ENCODE results near the gene CCDC18. TPM values are rescaled to one million over a fixed set of nuclear protein-coding genes. Genes with fewer than 3 reads are reported as not detected.

The CCDC18 gene
- polyA plus RNA-seq, 1 donor from 2014 or later = 5.7 TPM

GRCh38 chr1:93143136-93143535 lies 37.4 kb upstream of the CCDC18 start:
- Histone ChIP-seq H3K79me2 (replicated peaks; ENCODE audit: insufficient read depth, low read length) (peaks cover 3% of the 10 kb centered on the region), H3K9me3 (ENCODE audit: low read length) (no peaks in the 10 kb centered on the region), H3K36me3 (ENCODE audit: insufficient read depth, low read length) (no peaks in the 10 kb centered on the region), H3K4me3 (ENCODE audit: low read length) (no peak overlapping the region), H3K9me2 (ENCODE audit: insufficient read depth, low read length) (no peaks in the 10 kb centered on the region), H2AFZ (ENCODE audit: low read depth, low read length) (no peak overlapping the region), H4K20me1 (ENCODE audit: insufficient read depth) (no peaks in the 10 kb centered on the region), H3K27me3 (ENCODE audit: insufficient read depth, low read depth, low read length) (no peaks in the 10 kb centered on the region), H3K27ac (ENCODE audit: low read length) (no peak overlapping the region), H3F3A (ENCODE audit: insufficient read depth, low read length, poor library complexity, severe bottlenecking) (no peaks in the 10 kb centered on the region), H3K4me2 (ENCODE audit: low read length) (no peak overlapping the region), H3K9ac (ENCODE audit: low read length) (no peak overlapping the region)
- no peak for TF ChIP-seq RAD21 (conservative IDR thresholded peaks at IDR 0.05)
- TF ChIP-seq EZH2 (IDR thresholded peaks at IDR 0.05; ENCODE audit: borderline replicate concordance, insufficient read depth, low read length, poor library complexity, severe bottlenecking) = no peak
- no peak for TF ChIP-seq EP300 (conservative IDR thresholded peaks at IDR 0.05; ENCODE audit: poor library complexity, severe bottlenecking)
- no peak for TF ChIP-seq POLR2AphosphoS5 (IDR thresholded peaks at IDR 0.05)
- no peak for TF ChIP-seq SMC3 (conservative IDR thresholded peaks at IDR 0.05; ENCODE audit: poor library complexity)
- TF ChIP-seq TAF1 (IDR thresholded peaks at IDR 0.05; ENCODE audit: low read depth) = no peak
- TF ChIP-seq CTCF (IDR thresholded peaks at IDR 0.05; ENCODE audit: poor library complexity, severe bottlenecking) = no peak
- TF ChIP-seq REST (IDR thresholded peaks at IDR 0.05; ENCODE audit: borderline replicate concordance) = no peak
- TF ChIP-seq MXI1 (conservative IDR thresholded peaks at IDR 0.05; ENCODE audit: poor library complexity, severe bottlenecking) = no peak

- Histone ChIP-seq H3K79me2 (replicated peaks; ENCODE audit: insufficient read depth, low read length) (no peaks in the 10 kb centered on the region), H3K9me2 (ENCODE audit: insufficient read depth, low read length) (no peaks in the 10 kb centered on the region), H3K4me2 (ENCODE audit: low read length) (no peak overlapping the region), H3F3A (ENCODE audit: insufficient read depth, low read length, poor library complexity, severe bottlenecking) (no peaks in the 10 kb centered on the region), H3K9me3 (ENCODE audit: low read length) (no peaks in the 10 kb centered on the region), H3K27me3 (ENCODE audit: insufficient read depth, low read depth, low read length) (no peaks in the 10 kb centered on the region), H2AFZ (ENCODE audit: low read depth, low read length) (no peak overlapping the region), H3K36me3 (ENCODE audit: insufficient read depth, low read length) (no peaks in the 10 kb centered on the region), H3K27ac (ENCODE audit: low read length) (no peak overlapping the region), H3K9ac (ENCODE audit: low read length) (no peak overlapping the region), H3K4me3 (ENCODE audit: low read length) (no peak overlapping the region), H4K20me1 (ENCODE audit: insufficient read depth) (no peaks in the 10 kb centered on the region)
- TF ChIP-seq TAF1 (IDR thresholded peaks at IDR 0.05; ENCODE audit: low read depth) (no peak), SMC3 (conservative IDR thresholded peaks at IDR 0.05; ENCODE audit: poor library complexity) (no peak)
These were observed 36.8 kb upstream of the CCDC18 start for GRCh38 chr1:93143769-93144168.

GRCh38 chr1:93148001-93148400 lies 32.5 kb upstream of the CCDC18 start:
- Histone ChIP-seq H3K79me2 (replicated peaks; ENCODE audit: insufficient read depth, low read length) (no peaks in the 10 kb centered on the region), H2AFZ (ENCODE audit: low read depth, low read length) (no peak overlapping the region), H3K9ac (ENCODE audit: low read length) (no peak overlapping the region), H3K4me3 (ENCODE audit: low read length) (no peak overlapping the region), H3K36me3 (ENCODE audit: insufficient read depth, low read length) (no peaks in the 10 kb centered on the region), H3K4me2 (ENCODE audit: low read length) (no peak overlapping the region), H3K27ac (ENCODE audit: low read length) (no peak overlapping the region), H3F3A (ENCODE audit: insufficient read depth, low read length, poor library complexity, severe bottlenecking) (no peaks in the 10 kb centered on the region), H3K9me2 (ENCODE audit: insufficient read depth, low read length) (no peaks in the 10 kb centered on the region), H4K20me1 (ENCODE audit: insufficient read depth) (no peaks in the 10 kb centered on the region), H3K9me3 (ENCODE audit: low read length) (no peaks in the 10 kb centered on the region), H3K27me3 (ENCODE audit: insufficient read depth, low read depth, low read length) (no peaks in the 10 kb centered on the region)
- no peak for TF ChIP-seq TAF1 (IDR thresholded peaks at IDR 0.05; ENCODE audit: low read depth)
- no peak for TF ChIP-seq REST (IDR thresholded peaks at IDR 0.05; ENCODE audit: borderline replicate concordance)
- TF ChIP-seq POLR2AphosphoS5 (IDR thresholded peaks at IDR 0.05) = no peak
- no peak for TF ChIP-seq SMC3 (conservative IDR thresholded peaks at IDR 0.05; ENCODE audit: poor library complexity)
- TF ChIP-seq MXI1 (conservative IDR thresholded peaks at IDR 0.05; ENCODE audit: poor library complexity, severe bottlenecking) = no peak
- no peak for TF ChIP-seq EP300 (conservative IDR thresholded peaks at IDR 0.05; ENCODE audit: poor library complexity, severe bottlenecking)
- TF ChIP-seq RAD21 (conservative IDR thresholded peaks at IDR 0.05) = no peak
- TF ChIP-seq CTCF (IDR thresholded peaks at IDR 0.05; ENCODE audit: poor library complexity, severe bottlenecking) = no peak
- TF ChIP-seq EZH2 (IDR thresholded peaks at IDR 0.05; ENCODE audit: borderline replicate concordance, insufficient read depth, low read length, poor library complexity, severe bottlenecking) = no peak
